GM12878 (cell line): ENCODE data around the gene FBN3. TPM values are rescaled to one million over a fixed set of nuclear protein-coding genes. Genes with fewer than 3 reads are reported as not detected.

Experiments
- ATAC-seq: fragments of 200-7000 bp; cut with Tn5 transposase; 3 replicates; pipeline ENCODE4 v1.9.1; 2020; ENCODE audit warnings: mild to moderate bottlenecking, moderate library complexity
- BruUV-seq: library from RNA; stranded (reverse); fragments of 400-500 nt; replicated peaks from 2 replicates; lab custom pipeline; 2021; lab: Mats Ljungman, UMichigan
- CTCF ChIA-PET: fragments of 300-600 bp; sonication (Branson Sonifier 250); formaldehyde crosslinking; extraction: SDS; loops from one replicate; lab custom pipeline; 2021; ENCODE audit warnings: inconsistent platforms; lab: Yijun Ruan, JAX
- POLR2A ChIA-PET: fragments of 350-600 bp; formaldehyde crosslinking; extraction: SDS; loops from one replicate; lab custom pipeline; 2021; ENCODE audit warnings: inconsistent platforms; lab: Charles Lee
- RAD21 ChIA-PET: fragments of 300-600 bp; sonication (Branson Sonifier 250); formaldehyde crosslinking; loops from one replicate; lab custom pipeline; 2023; ENCODE audit warnings: antibody characterized with exemption; ENCODE audit not compliant: unreplicated experiment; lab: Charles Lee
- SMC1A ChIA-PET: fragments of 300-600 bp; sonication (Branson Sonifier 250); formaldehyde crosslinking; loops from one replicate; lab custom pipeline; 2023; ENCODE audit not compliant: unreplicated experiment, uncharacterized antibody; lab: Charles Lee
- DNase-seq: peaks from one replicate; pipeline ENCODE4 v3.0.0-alpha.2; 2011; ENCODE audit warnings: low read depth, low spot score
- FAIRE-seq: peaks from 3 replicates; lab custom pipeline; 2011; peaks lifted over from hg19 to GRCh38; lab: Jason Lieb, UNC
- H2AFZ ChIP-seq: 2 replicates; pipeline ENCODE4 v1.6.0; 2011; ENCODE audit warnings: low read depth, low read length, control low read depth; ENCODE audit not compliant: control insufficient read depth
- H3K27ac ChIP-seq: 2 replicates; pipeline ENCODE4 v1.5.1; 2011; ENCODE audit warnings: control low read depth; ENCODE audit not compliant: control insufficient read depth, insufficient read depth
- H3K27me3 ChIP-seq, 2 experiments: replicated peaks in 1 of 2; 2 replicates each; pipeline versions ENCODE4 v1.6.0 to v1.6.1; 2011; ENCODE audit warnings: low read length in 1 of 2; ENCODE audit not compliant: control insufficient read depth in 2 of 2, insufficient read depth in 2 of 2
- H3K36me3 ChIP-seq, 2 experiments: 2 replicates each; pipeline ENCODE4 v1.5.1; 2011; ENCODE audit warnings: low read length in 1 of 2; ENCODE audit not compliant: control insufficient read depth in 2 of 2, insufficient read depth in 2 of 2
- H3K4me1 ChIP-seq: 2 replicates; pipeline ENCODE4 v1.6.1; 2011; ENCODE audit warnings: mild to moderate bottlenecking, low read length, moderate library complexity, mixed read lengths; ENCODE audit not compliant: control insufficient read depth, insufficient read depth
- H3K4me2 ChIP-seq: 2 replicates; pipeline ENCODE4 v1.6.0; 2011; ENCODE audit warnings: control low read depth; ENCODE audit not compliant: control insufficient read depth, insufficient read depth
- H3K4me3 ChIP-seq: fragments of 200-600 bp; sonication (generic); 2 replicates; pipeline ENCODE4 v1.5.1; 2016
- H3K79me2 ChIP-seq: 2 replicates; pipeline ENCODE4 v1.6.0; 2011; ENCODE audit warnings: low read length; ENCODE audit not compliant: control insufficient read depth, insufficient read depth
- H3K9ac ChIP-seq: 2 replicates; pipeline ENCODE4 v1.8.0; 2011; ENCODE audit warnings: low read length, control low read depth, mixed read lengths; ENCODE audit not compliant: control insufficient read depth, insufficient read depth
- H3K9me3 ChIP-seq: replicated peaks from 3 replicates; pipeline ENCODE4 v1.5.1; 2011; ENCODE audit warnings: mild to moderate bottlenecking, low read length; ENCODE audit not compliant: control insufficient read depth, insufficient read depth
- H4K20me1 ChIP-seq: 2 replicates; pipeline ENCODE4 v1.6.0; 2011; ENCODE audit not compliant: control insufficient read depth, insufficient read depth
- CTCF ChIP-seq, 3 experiments: IDR thresholded peaks in 2 of 3; conservative IDR thresholded peaks in 1 of 3; 2 replicates each; pipeline ENCODE4 v1.5.1; 2011; ENCODE audit warnings: low read depth in 3 of 3, low read length in 3 of 3, mild to moderate bottlenecking in 3 of 3, control low read depth in 2 of 3, moderate library complexity in 2 of 3, inconsistent platforms in 1 of 3, mixed read lengths in 1 of 3; ENCODE audit not compliant: control insufficient read depth in 2 of 3, insufficient read depth in 1 of 3; ENCODE audit errors: extremely low read depth in 1 of 3
- RAD21 ChIP-seq: IDR thresholded peaks from 2 replicates; pipeline ENCODE4 v1.6.1; 2011; ENCODE audit warnings: mild to moderate bottlenecking, low read depth, low read length, moderate library complexity; ENCODE audit not compliant: insufficient read depth
- SMC3 ChIP-seq: IDR thresholded peaks from 2 replicates; pipeline ENCODE4 v1.6.1; 2011; ENCODE audit warnings: low read length, improper control_type of control experiment, borderline replicate concordance
- ZNF622 ChIP-seq: fragments of 450-650 bp; IDR thresholded peaks from 2 replicates; pipeline ENCODE4 v1.6.1; 2017; ENCODE audit warnings: mild to moderate bottlenecking, inconsistent platforms
- WGBS: methylation state at CpG from one replicate; pipeline ENCODE4 v1.1.6; 2016; ENCODE audit warnings: low lambda C conversion rate; ENCODE audit not compliant: insufficient replicate concordance, insufficient coverage; ENCODE audit errors: missing lambda C conversion rate; 5-methylcytosine and 5-hydroxymethylcytosine counted together
- in situ Hi-C: fragments of 300-500 bp; cut with MboI; formaldehyde crosslinking; loops from 9 replicates; pipeline ENCODE4 v1.14.3; 2018; ENCODE audit warnings: mixed read lengths
- intact Hi-C: fragments of 100-400 bp; cut with micrococcal nuclease; formaldehyde crosslinking; loops from one replicate; pipeline ENCODE4 v1.14.2; 2022; ENCODE audit not compliant: unreplicated experiment
- polyA plus RNA-seq, 11 experiments: library from polyadenylated mRNA; depleted of rRNA in 4 of 11; unstranded in 6 of 11; stranded (reverse) in 5 of 11; fragments of >200 nt; fragmentation: Nextera tagmentation in 4 of 11; fragmentation: Illumina TruSeq in 1 of 11; extraction: Ambion mirVana in 4 of 11; extraction: Trizol in 1 of 11; gene quantifications; 1 replicate in 1 of 11; 2 replicates in 10 of 11; pipeline versions ENCODE4 v1.2.1 to v1.2.3, GENCODE V29; 2011 to 2016; ENCODE audit warnings: inconsistent platforms in 2 of 11, missing spikeins in 2 of 11, low read depth in 1 of 11
- total RNA-seq, 4 experiments: library from RNA; depleted of rRNA in 3 of 4; stranded (reverse); fragments of >200 nt in 3 of 4; fragmentation: Illumina TruSeq in 1 of 4; extraction: Trizol in 1 of 4; gene quantifications; 2 replicates each; pipeline versions ENCODE4 v1.2.1 to v1.2.3, GENCODE V29; 2013 to 2021

The FBN3 gene
- total and polyA plus RNA-seq, 10 of the 15 experiments (the other 5 are each of a cell fraction or from before 2014, with no cell fraction given): 0.05 TPM; not detected in 9

- Histone ChIP-seq H3K79me2 (no peaks in the 10 kb centered on the region), H2AFZ (no peak overlapping the region), H3K9me3 (no peaks in the 10 kb centered on the region), H3K27ac (no peak overlapping the region), H3K4me2 (no peak overlapping the region), H3K36me3 (no peaks in the 10 kb centered on the region), H3K9ac (no peak overlapping the region), H3K4me3 (no peak overlapping the region), H3K4me1 (no peaks in the 10 kb centered on the region), H4K20me1 (no peaks in the 10 kb centered on the region)
- ChIA-PET RAD21 (interaction anchor here (0.6 kb wide), 1 partner anchor 100 kb away, joined by 3 read pairs; no protein-coding TSS in a partner anchor), SMC1A (no interaction called here), POLR2A (no interaction called here)
- peak; percentile 40; the same call in 2 of the 3 replicates for ATAC-seq
- in situ Hi-C loops (no loop called here), intact Hi-C loops (no loop called here)
- no peak for FAIRE-seq
- WGBS: 41% methylated on average over 23 of the region's 23 CpGs
- BruUV-seq: no TSS peak
- peak; percentile 9 to 23 (median 18); a peak in 4 of 6 replicates for TF ChIP-seq CTCF (IDR thresholded peaks at IDR 0.05 in 2 of 3, conservative IDR thresholded peaks at IDR 0.05 in 1 of 3; ENCODE audit: control insufficient read depth in 2 of 3, extremely low read depth in 1 of 3, insufficient read depth in 1 of 3, low read depth in 3 of 3, low read length in 3 of 3)
- peak; percentile 27; the same call in 1 of the 2 replicates for TF ChIP-seq SMC3
- TF ChIP-seq ZNF622: no peak
- peak; percentile 8; the same call in 1 of the 2 replicates for TF ChIP-seq RAD21
- TF ChIP-seq, all 136 proteins: peak for 3
- no peaks in the 10 kb centered on the region for H3K27me3 ChIP-seq
- no peak for DNase-seq
- CTCF ChIA-PET: no interaction called here
These were observed 32.7 kb downstream of the FBN3 start for GRCh38 chr19:8116437-8117293.
